Astrocyte of the cerebellum (primary cell): Measurements from ENCODE around the gene MREG.

Experiments used
- DNase-seq: peaks from one replicate; pipeline ENCODE4 v3.0.0-alpha.2; 2011; ENCODE audit warnings: low read depth
- H3K4me3 ChIP-seq: 2 replicates; pipeline ENCODE4 v1.5.1; 2011; ENCODE audit warnings: mild to moderate bottlenecking, low read depth, low read length, moderate library complexity
- in situ Hi-C: cut with HindIII; loops from 2 replicates; pipeline ENCODE4 v1.10.0; 2017; ENCODE audit warnings: low sequenced_read_pairs
- TF ChIP-seq, protein P1 (sequence below): IDR thresholded peaks from 2 replicates; pipeline ENCODE4 v1.5.1; 2012; ENCODE audit warnings: low read length, low read depth, moderate library complexity, mild to moderate bottlenecking; ENCODE audit errors: missing control alignments

The MREG gene

DNA sequence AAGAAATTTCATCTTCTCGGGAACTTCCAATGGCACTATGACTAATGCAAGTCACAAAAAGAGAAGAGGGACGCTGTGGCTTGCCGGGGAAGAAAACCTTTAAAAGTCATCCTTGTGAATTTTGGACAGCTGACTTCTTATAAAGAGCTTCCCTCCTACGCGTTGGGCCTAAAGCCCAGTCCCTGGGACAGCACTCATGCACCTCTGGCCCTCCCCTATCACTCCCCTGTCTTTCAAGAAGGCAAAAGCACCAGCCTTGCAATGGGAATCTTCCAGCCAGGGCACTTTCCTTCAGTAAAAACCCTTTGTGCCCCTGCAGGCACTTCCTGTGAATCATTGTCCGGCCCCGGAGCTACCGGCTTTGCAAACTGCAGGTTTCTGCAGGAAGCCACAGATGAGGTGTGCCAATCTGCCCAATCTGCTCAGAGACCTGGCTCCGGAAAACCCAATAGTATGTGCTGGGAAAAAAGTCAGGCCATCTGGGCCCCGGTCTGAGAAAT lies 7.1 kb downstream of the MREG start:
- TF ChIP-seq, protein P1, sequence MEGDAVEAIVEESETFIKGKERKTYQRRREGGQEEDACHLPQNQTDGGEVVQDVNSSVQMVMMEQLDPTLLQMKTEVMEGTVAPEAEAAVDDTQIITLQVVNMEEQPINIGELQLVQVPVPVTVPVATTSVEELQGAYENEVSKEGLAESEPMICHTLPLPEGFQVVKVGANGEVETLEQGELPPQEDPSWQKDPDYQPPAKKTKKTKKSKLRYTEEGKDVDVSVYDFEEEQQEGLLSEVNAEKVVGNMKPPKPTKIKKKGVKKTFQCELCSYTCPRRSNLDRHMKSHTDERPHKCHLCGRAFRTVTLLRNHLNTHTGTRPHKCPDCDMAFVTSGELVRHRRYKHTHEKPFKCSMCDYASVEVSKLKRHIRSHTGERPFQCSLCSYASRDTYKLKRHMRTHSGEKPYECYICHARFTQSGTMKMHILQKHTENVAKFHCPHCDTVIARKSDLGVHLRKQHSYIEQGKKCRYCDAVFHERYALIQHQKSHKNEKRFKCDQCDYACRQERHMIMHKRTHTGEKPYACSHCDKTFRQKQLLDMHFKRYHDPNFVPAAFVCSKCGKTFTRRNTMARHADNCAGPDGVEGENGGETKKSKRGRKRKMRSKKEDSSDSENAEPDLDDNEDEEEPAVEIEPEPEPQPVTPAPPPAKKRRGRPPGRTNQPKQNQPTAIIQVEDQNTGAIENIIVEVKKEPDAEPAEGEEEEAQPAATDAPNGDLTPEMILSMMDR = no peak
- H3K4me3 ChIP-seq = no peak overlapping the region
- in situ Hi-C loops = no loop called here
- no peak for DNase-seq

DNA sequence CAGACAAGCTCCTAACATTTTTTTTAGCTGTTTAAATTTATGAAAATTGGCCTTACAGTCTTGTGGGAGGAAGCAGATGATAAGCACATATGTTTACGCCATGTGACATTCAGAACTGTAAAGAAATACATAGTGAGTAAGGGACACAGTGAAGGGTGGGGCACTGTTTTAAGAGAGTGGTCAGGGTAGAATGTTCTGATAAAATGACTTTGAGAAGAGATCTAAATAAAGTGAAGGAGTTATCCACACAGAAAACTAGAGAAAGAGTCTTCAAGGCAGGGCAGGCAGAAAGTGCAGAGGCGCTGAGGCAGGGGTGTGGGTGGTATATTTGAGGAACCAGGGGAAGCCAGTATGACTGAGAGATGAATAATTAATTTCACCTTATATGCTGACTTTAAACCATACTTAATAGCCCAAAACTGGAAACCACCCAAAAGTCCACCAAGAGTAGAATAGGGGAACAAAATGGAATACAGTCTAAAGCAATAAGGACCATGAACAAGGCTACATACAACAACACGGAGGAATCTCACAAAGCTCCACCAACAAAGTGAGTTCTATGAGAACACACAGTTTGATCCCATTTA lies 8.6 kb downstream of the MREG start:
- in situ Hi-C loops = loop anchor here (5.0 kb wide), 1 partner anchor 33 kb away; no protein-coding TSS in a partner anchor
- TF ChIP-seq, protein P1 = no peak
- H3K4me3 ChIP-seq = no peak overlapping the region
- DNase-seq = no peak

DNA sequence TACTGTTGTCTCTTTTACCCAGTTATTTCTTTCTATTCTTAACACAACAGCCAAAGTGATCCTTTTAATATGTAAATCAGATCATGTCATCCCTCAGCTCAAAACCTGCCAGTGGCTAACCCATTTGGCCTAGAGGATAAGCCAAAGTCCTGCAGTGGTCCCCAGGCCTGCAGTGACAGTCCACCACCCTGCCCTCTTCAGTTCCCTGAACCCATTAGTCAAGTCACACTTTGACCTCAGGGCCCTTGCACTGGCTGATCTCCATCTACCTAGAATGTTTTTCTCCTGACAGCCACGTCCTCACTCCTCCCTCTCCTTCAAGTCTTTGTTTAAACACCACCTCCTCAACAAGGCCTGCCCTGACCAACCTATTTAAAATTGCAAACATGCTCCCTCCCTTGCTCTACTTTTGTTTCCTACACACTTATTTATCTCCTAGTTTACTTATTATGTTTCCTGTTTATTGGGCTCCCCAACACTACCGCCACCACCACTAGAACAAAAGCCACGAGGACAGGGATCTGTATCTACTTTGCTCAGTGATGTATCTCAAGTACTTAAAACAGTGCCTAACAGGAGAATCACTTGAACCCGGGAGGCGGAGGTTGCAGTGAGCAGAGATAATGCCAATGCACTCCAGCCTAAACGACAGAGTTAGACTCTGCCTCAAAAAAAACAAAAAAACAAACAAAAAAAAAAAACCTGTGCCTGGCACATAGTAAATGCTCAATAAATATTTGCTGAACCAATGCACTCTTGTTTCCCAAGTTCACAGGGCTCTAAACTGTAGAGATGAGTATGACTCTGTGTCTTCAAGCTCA lies 9.3 kb downstream of the MREG start:
- DNase-seq = no peak
- no peak overlapping the region for H3K4me3 ChIP-seq
- TF ChIP-seq, protein P1 = no peak
- in situ Hi-C loops = loop anchor here (5.0 kb wide), 1 partner anchor 33 kb away; no protein-coding TSS in a partner anchor

DNA sequence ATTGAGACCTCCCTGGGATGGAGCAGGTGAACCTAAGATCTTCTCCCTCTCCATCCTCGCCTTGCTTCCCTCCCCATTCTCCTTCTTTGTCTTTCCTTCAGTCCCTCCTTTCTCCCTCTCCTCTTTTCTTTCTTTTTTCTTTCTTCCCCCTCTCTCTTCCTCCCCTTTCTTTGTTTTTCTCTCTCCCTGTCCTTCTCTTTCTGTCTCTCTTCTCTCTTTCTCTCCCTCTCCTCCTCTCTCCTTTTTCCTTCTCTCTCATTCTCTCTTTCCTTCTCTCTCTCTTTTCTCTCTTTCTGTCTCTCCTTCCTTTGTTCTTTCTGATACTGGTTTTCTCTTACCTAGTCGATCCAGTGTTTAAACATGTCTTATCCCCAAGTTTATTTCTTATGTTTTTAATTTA lies 10.7 kb downstream of the MREG start:
- TF ChIP-seq, protein P1 = no peak
- H3K4me3 ChIP-seq = no peak overlapping the region
- DNase-seq = no peak
- in situ Hi-C loops = loop anchor here (5.0 kb wide), 1 partner anchor 35 kb away; no protein-coding TSS in a partner anchor

DNA sequence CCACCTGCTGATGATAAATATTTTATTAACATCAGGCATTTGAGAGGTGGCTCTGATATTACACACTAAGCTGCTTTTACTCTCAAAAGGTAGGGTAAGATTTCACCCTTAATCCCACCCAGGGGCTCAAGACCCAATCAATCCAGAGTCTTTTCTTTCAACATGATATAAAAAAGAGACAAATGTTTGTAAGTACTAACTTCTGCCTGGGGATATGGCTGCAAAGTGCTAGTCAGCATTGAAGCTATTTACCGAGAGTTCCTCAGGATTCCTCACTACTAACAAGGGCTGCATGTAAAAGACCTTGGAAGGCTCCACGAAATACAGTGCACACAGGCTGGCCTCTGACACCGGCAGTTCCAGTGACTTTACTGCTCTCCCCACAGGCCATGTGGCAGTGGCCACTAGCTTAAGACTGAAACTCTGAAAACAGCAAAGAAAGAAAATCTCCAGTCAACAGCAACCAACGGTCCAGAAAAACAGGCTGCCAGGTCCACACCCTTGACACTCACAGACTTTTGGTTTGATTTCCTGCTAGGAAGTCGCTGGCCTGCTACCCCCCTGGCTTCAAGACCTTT lies 11.2 kb downstream of the MREG start:
- H3K4me3 ChIP-seq = no peak overlapping the region
- in situ Hi-C loops = loop anchor here (5.0 kb wide), 1 partner anchor 35 kb away; no protein-coding TSS in a partner anchor
- TF ChIP-seq, protein P1 = no peak
- DNase-seq = no peak
